Vagina (tissue), 2 donors: ENCODE results near the gene PFAS. TPM values are rescaled to one million over a fixed set of nuclear protein-coding genes. Genes with fewer than 3 reads are reported as not detected.

ENCODE experiments used
- DNase-seq, 2 donors: peaks; one replicate each; pipeline ENCODE4 v3.0.0-alpha.2; 2017; ENCODE audit errors: extremely low spot score in 2 of 2
- H3K27ac ChIP-seq: fragments of 200-600 bp; sonication (generic); one replicate; pipeline ENCODE4 v1.5.1; 2019
- H3K27me3 ChIP-seq: fragments of 200-600 bp; sonication (generic); one replicate; pipeline ENCODE4 v1.5.1; 2019
- H3K36me3 ChIP-seq, 2 donors: fragments of 200-600 bp; sonication (generic); one replicate each; pipeline ENCODE4 v1.5.1; 2017 to 2019
- H3K4me1 ChIP-seq: fragments of 200-600 bp; sonication (generic); one replicate; pipeline ENCODE4 v1.5.1; 2019
- H3K4me3 ChIP-seq, 2 donors: fragments of 200-600 bp; sonication (generic); 1 replicate in 1 of 2; 2 replicates in 1 of 2; pipeline ENCODE4 v1.5.1; 2016 to 2019
- H3K9me3 ChIP-seq: fragments of 200-600 bp; sonication (generic); one replicate; pipeline ENCODE4 v1.5.1; 2019
- CTCF ChIP-seq, 3 experiments: fragments of 450-650 bp in 2 of 3; fragments of 200-600 bp in 1 of 3; sonication (generic) in 1 of 3; IDR thresholded peaks; one replicate each; pipeline ENCODE4 v1.5.1; 2017 to 2019; ENCODE audit warnings: antibody characterized with exemption in 3 of 3, mild to moderate bottlenecking in 2 of 3, moderate library complexity in 2 of 3
- POLR2A ChIP-seq, 2 donors: fragments of 450-650 bp; IDR thresholded peaks; one replicate each; pipeline ENCODE4 v1.6.1; 2017; ENCODE audit warnings: antibody characterized with exemption in 2 of 2, mild to moderate bottlenecking in 2 of 2, moderate library complexity in 2 of 2
- POLR2AphosphoS5 ChIP-seq, 2 donors: sonication (generic); formaldehyde crosslinking; IDR thresholded peaks; one replicate each; pipeline ENCODE4 v1.9.0; 2017; ENCODE audit warnings: antibody characterized with exemption in 2 of 2, mild to moderate bottlenecking in 2 of 2, low read depth in 1 of 2; ENCODE audit not compliant: insufficient read depth in 1 of 2
- intact Hi-C: fragments of 100-400 bp; cut with DNase I; formaldehyde crosslinking; loops from one replicate; pipeline ENCODE4 v1.15.1; 2023
- total RNA-seq: library from RNA; depleted of rRNA; stranded (reverse); fragments of >200 nt; gene quantifications from one replicate; pipeline ENCODE4 v1.2.3, GENCODE V29; 2016

PFAS gene
- total RNA-seq, 1 donor from 2014 or later: 36.3 TPM

- Histone ChIP-seq H3K4me3 (no peak overlapping the region), H3K27me3 (no peaks in the 10 kb centered on the region), H3K36me3 (peaks cover 0 to 24% of the 10 kb centered on the region in 2 donors), H3K27ac (no peak overlapping the region), H3K9me3 (no peaks in the 10 kb centered on the region), H3K4me1 (peaks cover 30% of the 10 kb centered on the region)
- TF ChIP-seq CTCF (IDR thresholded peaks at IDR 0.05) (no peak), POLR2A (IDR thresholded peaks at IDR 0.05) (no peak), POLR2AphosphoS5 (IDR thresholded peaks at IDR 0.05; ENCODE audit: insufficient read depth in 1 of 2, low read depth in 1 of 2) (no peak)
- intact Hi-C loops: loop anchor here (5.0 kb wide), 1 partner anchor 103 kb away; the partner anchor contains the start of gene HES7
- DNase-seq: no peak
Measured at GRCh38 chr17:8224891-8225812, 23.9 kb upstream of the PFAS start.

- no peaks in the 10 kb centered on the region for H3K27me3 ChIP-seq
- peaks cover 0 to 32% of the 10 kb centered on the region in 2 donors for H3K36me3 ChIP-seq
- H3K9me3 ChIP-seq: no peaks in the 10 kb centered on the region
- H3K4me3 ChIP-seq: peak overlapping the region; percentile 21 to 35
- TF ChIP-seq POLR2AphosphoS5 (IDR thresholded peaks at IDR 0.05; ENCODE audit: insufficient read depth in 1 of 2, low read depth in 1 of 2) (no peak), POLR2A (IDR thresholded peaks at IDR 0.05) (no peak), CTCF (IDR thresholded peaks at IDR 0.05) (no peak)
- H3K4me1 ChIP-seq: peaks cover 24% of the 10 kb centered on the region
- intact Hi-C loops: no loop called here
- H3K27ac ChIP-seq: peak overlapping the region; percentile 74
- DNase-seq: no peak
Measured at GRCh38 chr17:8225813-8226535, 23.1 kb upstream of the PFAS start.

- Histone ChIP-seq H3K4me1 (peaks cover 24% of the 10 kb centered on the region), H3K9me3 (no peaks in the 10 kb centered on the region), H3K27ac (peak overlapping the region; percentile 74), H3K36me3 (peaks cover 0 to 40% of the 10 kb centered on the region in 2 donors), H3K4me3 (peak overlapping the region; percentile 21 to 35), H3K27me3 (no peaks in the 10 kb centered on the region)
- TF ChIP-seq POLR2A (IDR thresholded peaks at IDR 0.05) (no peak), POLR2AphosphoS5 (IDR thresholded peaks at IDR 0.05; ENCODE audit: insufficient read depth in 1 of 2, low read depth in 1 of 2) (peak in 1 of 2 donors; percentile 56)
- intact Hi-C loops: no loop called here
- DNase-seq: no peak
Measured at GRCh38 chr17:8226536-8227237, 22.4 kb upstream of the PFAS start.

GRCh38 chr17:8227238-8227581, 21.9 kb upstream of the PFAS start:
- Histone ChIP-seq H3K9me3 (no peaks in the 10 kb centered on the region), H3K4me3 (peak overlapping the region; percentile 21 to 35), H3K27me3 (no peaks in the 10 kb centered on the region), H3K36me3 (peaks cover 0 to 45% of the 10 kb centered on the region in 2 donors), H3K4me1 (peaks cover 24% of the 10 kb centered on the region), H3K27ac (peak overlapping the region; percentile 74)
- DNase-seq: no peak
- no peak for TF ChIP-seq POLR2A (IDR thresholded peaks at IDR 0.05)
- TF ChIP-seq POLR2AphosphoS5 (IDR thresholded peaks at IDR 0.05; ENCODE audit: insufficient read depth in 1 of 2, low read depth in 1 of 2): no peak
- TF ChIP-seq CTCF (IDR thresholded peaks at IDR 0.05): no peak
- intact Hi-C loops: no loop called here

GRCh38 chr17:8231701-8232100, 17.4 kb upstream of the PFAS start:
- H3K27me3 ChIP-seq: no peaks in the 10 kb centered on the region
- no peak for DNase-seq
- H3K9me3 ChIP-seq: no peaks in the 10 kb centered on the region
- intact Hi-C loops: no loop called here
- H3K36me3 ChIP-seq: peaks cover 0 to 90% of the 10 kb centered on the region in 2 donors
- H3K4me3 ChIP-seq: no peak overlapping the region
- no peak overlapping the region for H3K27ac ChIP-seq
- no peak for TF ChIP-seq POLR2AphosphoS5 (IDR thresholded peaks at IDR 0.05; ENCODE audit: insufficient read depth in 1 of 2, low read depth in 1 of 2)
- no peak for TF ChIP-seq POLR2A (IDR thresholded peaks at IDR 0.05)
- TF ChIP-seq CTCF (IDR thresholded peaks at IDR 0.05): no peak
- peaks cover 8% of the 10 kb centered on the region for H3K4me1 ChIP-seq
